ENCODE data around the gene P2RX3.
"Not testable (repeated sequence)": the region's sequence is repeated elsewhere in the genome, so short reads cannot be mapped to it uniquely, and the experiment has no call there.

The P2RX3 gene

GRCh38 chr11:57325735-57326048, 12.5 kb upstream of the P2RX3 start:
- no peak for DNase-seq

GRCh38 chr11:57327721-57328120, 10.4 kb upstream of the P2RX3 start:
- DNase-seq: no peak

- no peak for DNase-seq
Measured at GRCh38 chr11:57330029-57330428, 8.1 kb upstream of the P2RX3 start.

- no peak for DNase-seq
Measured at GRCh38 chr11:57331720-57332119, 6.4 kb upstream of the P2RX3 start.

GRCh38 chr11:57332694-57333440, 5.3 kb upstream of the P2RX3 start:
- no peak for DNase-seq

- no peak for DNase-seq
Measured at GRCh38 chr11:57335023-57335342, 3.2 kb upstream of the P2RX3 start.

- DNase-seq: peak; percentile 58 to 82 (median 69)
Measured at GRCh38 chr11:57335343-57336110, 2.6 kb upstream of the P2RX3 start, which contains the start of gene SSRP1. SSRP1 (minus strand) TSS chr11:57335892; CDS start chr11:57335121, 771 bp downstream.

- DNase-seq: no peak
Measured at GRCh38 chr11:57336111-57336666, 2.0 kb upstream of the P2RX3 start.

- not testable (repeated sequence) for DNase-seq
Measured at GRCh38 chr11:57336856-57337255, 1.3 kb upstream of the P2RX3 start.

- no peak for DNase-seq
Measured at GRCh38 chr11:57339328-57339727, 1.2 kb downstream of the P2RX3 start.

GRCh38 chr11:57340039-57340615, 2.0 kb downstream of the P2RX3 start:
- DNase-seq: no peak

GRCh38 chr11:57341250-57341808, 3.2 kb downstream of the P2RX3 start:
- DNase-seq: no peak

- no peak for DNase-seq
Measured at GRCh38 chr11:57342702-57343101, 4.5 kb downstream of the P2RX3 start.

GRCh38 chr11:57343825-57344224, 5.7 kb downstream of the P2RX3 start:
- no peak for DNase-seq

- DNase-seq: no peak
Measured at GRCh38 chr11:57344826-57345225, 6.7 kb downstream of the P2RX3 start.

- DNase-seq: peak; percentile 31 to 60 (median 53)
Measured at GRCh38 chr11:57345555-57346211, 7.5 kb downstream of the P2RX3 start.

- DNase-seq: no peak
Measured at GRCh38 chr11:57347336-57347735, 9.2 kb downstream of the P2RX3 start.

GRCh38 chr11:57348052-57348451, 9.9 kb downstream of the P2RX3 start:
- no peak for DNase-seq

- no peak for DNase-seq
Measured at GRCh38 chr11:57348636-57349313, 10.6 kb downstream of the P2RX3 start.

GRCh38 chr11:57349491-57350274, 11.5 kb downstream of the P2RX3 start:
- DNase-seq: peak; percentile 18 to 57 (median 45)

GRCh38 chr11:57353036-57353435, 14.9 kb downstream of the P2RX3 start:
- DNase-seq: no peak
